Duodenal mucosa (tissue), 2 donors: ENCODE measurements around the gene ZMYM4.
A peak's percentile ranks its signal among the peaks of the same experiment; 100 is the strongest.

Experiments
- H3K27ac ChIP-seq: one replicate; pipeline ENCODE4 v1.7.0; 2013; ENCODE audit warnings: low read depth, low read length
- H3K27me3 ChIP-seq, 2 donors: one replicate each; pipeline ENCODE4 v1.7.0; 2013; ENCODE audit warnings: low read length in 2 of 2, control low read depth in 1 of 2; ENCODE audit not compliant: insufficient read depth in 2 of 2, control insufficient read depth in 1 of 2
- H3K36me3 ChIP-seq, 2 donors: one replicate each; pipeline ENCODE4 v1.7.0; 2013; ENCODE audit warnings: low read length in 2 of 2, control low read depth in 1 of 2; ENCODE audit not compliant: insufficient read depth in 2 of 2, control insufficient read depth in 1 of 2
- H3K4me1 ChIP-seq, 2 donors: one replicate each; pipeline ENCODE4 v1.7.0; 2013; ENCODE audit warnings: low read length in 2 of 2, control low read depth in 1 of 2; ENCODE audit not compliant: insufficient read depth in 2 of 2, control insufficient read depth in 1 of 2
- H3K4me3 ChIP-seq, 2 donors: one replicate each; pipeline ENCODE4 v1.7.0; 2013; ENCODE audit warnings: low read length in 2 of 2, low read depth in 1 of 2
- H3K9ac ChIP-seq, 2 donors: one replicate each; pipeline ENCODE4 v1.7.0; 2013; ENCODE audit warnings: low read length in 2 of 2, low read depth in 1 of 2
- H3K9me3 ChIP-seq, 2 donors: one replicate each; pipeline ENCODE4 v1.7.0; 2013; ENCODE audit warnings: low read length in 2 of 2, control low read depth in 1 of 2; ENCODE audit not compliant: control insufficient read depth in 1 of 2

Gene ZMYM4

GRCh38 chr1:35247256-35247655 is 21.3 kb upstream of the ZMYM4 start:
- Histone ChIP-seq H3K9me3 (no peaks in the 10 kb centered on the region), H3K36me3 (no peaks in the 10 kb centered on the region), H3K27me3 (no peaks in the 10 kb centered on the region), H3K4me3 (no peak overlapping the region), H3K9ac (no peak overlapping the region), H3K27ac (no peak overlapping the region), H3K4me1 (no peaks in the 10 kb centered on the region)

- Histone ChIP-seq H3K27me3 (no peaks in the 10 kb centered on the region), H3K36me3 (no peaks in the 10 kb centered on the region), H3K9me3 (no peaks in the 10 kb centered on the region), H3K9ac (no peak overlapping the region), H3K4me3 (no peak overlapping the region), H3K4me1 (no peaks in the 10 kb centered on the region), H3K27ac (no peak overlapping the region)
Measured at GRCh38 chr1:35253941-35254340, 14.6 kb upstream of the ZMYM4 start.

- no peak overlapping the region for H3K4me3 ChIP-seq
- no peaks in the 10 kb centered on the region for H3K36me3 ChIP-seq
- H3K27me3 ChIP-seq: no peaks in the 10 kb centered on the region
- H3K9me3 ChIP-seq: no peaks in the 10 kb centered on the region
- no peak overlapping the region for H3K27ac ChIP-seq
- H3K4me1 ChIP-seq: no peaks in the 10 kb centered on the region
- H3K9ac ChIP-seq: no peak overlapping the region
Measured at GRCh38 chr1:35255276-35255675, 13.2 kb upstream of the ZMYM4 start.

GRCh38 chr1:35259561-35259960 is 8.9 kb upstream of the ZMYM4 start:
- no peak overlapping the region for H3K9ac ChIP-seq
- H3K4me1 ChIP-seq: peaks cover 2% of the 10 kb centered on the region in 2 donors
- no peaks in the 10 kb centered on the region for H3K27me3 ChIP-seq
- no peak overlapping the region for H3K4me3 ChIP-seq
- H3K9me3 ChIP-seq: no peaks in the 10 kb centered on the region
- H3K36me3 ChIP-seq: no peaks in the 10 kb centered on the region
- H3K27ac ChIP-seq: no peak overlapping the region

- peaks cover 10% of the 10 kb centered on the region in 2 donors for H3K4me1 ChIP-seq
- H3K9ac ChIP-seq: no peak overlapping the region
- no peak overlapping the region for H3K4me3 ChIP-seq
- no peaks in the 10 kb centered on the region for H3K9me3 ChIP-seq
- H3K27ac ChIP-seq: no peak overlapping the region
- no peaks in the 10 kb centered on the region for H3K36me3 ChIP-seq
- H3K27me3 ChIP-seq: no peaks in the 10 kb centered on the region
Measured at GRCh38 chr1:35261412-35262120, 6.9 kb upstream of the ZMYM4 start.

GRCh38 chr1:35264035-35264434 is 4.5 kb upstream of the ZMYM4 start:
- Histone ChIP-seq H3K4me1 (peaks cover 13 to 15% of the 10 kb centered on the region in 2 donors), H3K9ac (no peak overlapping the region), H3K27me3 (no peaks in the 10 kb centered on the region), H3K4me3 (no peak overlapping the region), H3K27ac (no peak overlapping the region), H3K36me3 (no peaks in the 10 kb centered on the region), H3K9me3 (no peaks in the 10 kb centered on the region)

GRCh38 chr1:35264871-35265270 is 3.6 kb upstream of the ZMYM4 start:
- Histone ChIP-seq H3K27ac (no peak overlapping the region), H3K9me3 (no peaks in the 10 kb centered on the region), H3K4me3 (peak overlapping the region in 1 of 2 donors; percentile 2), H3K4me1 (peaks cover 14 to 18% of the 10 kb centered on the region in 2 donors), H3K9ac (peak overlapping the region in 1 of 2 donors; percentile 36), H3K27me3 (no peaks in the 10 kb centered on the region), H3K36me3 (no peaks in the 10 kb centered on the region)

- Histone ChIP-seq H3K4me1 (peaks cover 19 to 20% of the 10 kb centered on the region in 2 donors), H3K27me3 (no peaks in the 10 kb centered on the region), H3K9ac (no peak overlapping the region), H3K27ac (no peak overlapping the region), H3K9me3 (no peaks in the 10 kb centered on the region), H3K36me3 (no peaks in the 10 kb centered on the region), H3K4me3 (no peak overlapping the region)
Measured at GRCh38 chr1:35266306-35266705, 2.2 kb upstream of the ZMYM4 start.

GRCh38 chr1:35269201-35269988 is 886 bp downstream of the ZMYM4 start:
- Histone ChIP-seq H3K9me3 (no peaks in the 10 kb centered on the region), H3K27me3 (no peaks in the 10 kb centered on the region), H3K9ac (peak overlapping the region; percentile 45 to 80), H3K4me3 (peak overlapping the region; percentile 65 to 88), H3K36me3 (no peaks in the 10 kb centered on the region), H3K4me1 (peaks cover 19 to 25% of the 10 kb centered on the region in 2 donors), H3K27ac (peak overlapping the region; percentile 62)

GRCh38 chr1:35269989-35270289 is 1.4 kb downstream of the ZMYM4 start:
- peak overlapping the region; percentile 45 to 80 for H3K9ac ChIP-seq

More at GRCh38 chr1:35269989-35270289, 1.4 kb downstream of the ZMYM4 start:
- Histone ChIP-seq H3K27ac (no peak overlapping the region), H3K9me3 (no peaks in the 10 kb centered on the region), H3K4me1 (peaks cover 13 to 20% of the 10 kb centered on the region in 2 donors), H3K36me3 (no peaks in the 10 kb centered on the region), H3K27me3 (no peaks in the 10 kb centered on the region), H3K4me3 (peak overlapping the region; percentile 65 to 88)
